Natural killer cell (primary cell): ENCODE measurements around the gene CACNB4. TPM values are rescaled to one million over a fixed set of nuclear protein-coding genes. Genes with fewer than 3 reads are reported as not detected.

Source experiments
- ATAC-seq, 3 donors: fragments of 150-1000 bp in 2 of 3; fragments of 200-7000 bp in 1 of 3; cut with Tn5 transposase; 1 replicate in 1 of 3; 2 replicates in 2 of 3; pipeline ENCODE4 v1.10.0; 2021; ENCODE audit warnings: mild to moderate bottlenecking in 2 of 3, moderate library complexity in 2 of 3
- DNase-seq, 2 donors: peaks; one replicate each; pipeline versions ENCODE4 v3.0.0 to v3.0.0-alpha.2; 2013 to 2021; ENCODE audit warnings: mixed read lengths in 1 of 2
- H3K27ac ChIP-seq: one replicate; pipeline ENCODE4 v1.5.1; 2013; ENCODE audit warnings: mild to moderate bottlenecking, low read length
- H3K27me3 ChIP-seq: one replicate; pipeline ENCODE4 v1.6.1; 2013; ENCODE audit warnings: low read length; ENCODE audit not compliant: control insufficient read depth, insufficient read depth
- H3K36me3 ChIP-seq: one replicate; pipeline ENCODE4 v1.6.1; 2013; ENCODE audit warnings: low read length; ENCODE audit not compliant: control insufficient read depth, insufficient read depth
- H3K4me1 ChIP-seq: one replicate; pipeline ENCODE4 v1.6.1; 2013; ENCODE audit warnings: low read length; ENCODE audit not compliant: control insufficient read depth, insufficient read depth
- H3K4me3 ChIP-seq: one replicate; pipeline ENCODE4 v1.5.1; 2013; ENCODE audit warnings: low read length
- H3K9me3 ChIP-seq: one replicate; pipeline ENCODE4 v1.6.1; 2013; ENCODE audit warnings: low read length; ENCODE audit not compliant: control insufficient read depth, insufficient read depth
- H3K27ac Mint-ChIP-seq, 2 donors: one replicate each; pipeline ENCODE4 v1.8.0; 2022; ENCODE audit warnings: mild to moderate bottlenecking in 2 of 2, mixed read lengths in 2 of 2, moderate library complexity in 1 of 2
- H3K27me3 Mint-ChIP-seq, 2 donors: one replicate each; pipeline ENCODE4 v1.8.0; 2022; ENCODE audit warnings: low read depth in 2 of 2, mixed read lengths in 2 of 2
- H3K36me3 Mint-ChIP-seq: one replicate; pipeline ENCODE4 v1.8.0; 2022; ENCODE audit warnings: mixed read lengths
- H3K4me1 Mint-ChIP-seq, 2 donors: one replicate each; pipeline ENCODE4 v1.8.0; 2022; ENCODE audit warnings: mixed read lengths in 2 of 2
- H3K4me3 Mint-ChIP-seq: one replicate; pipeline ENCODE4 v1.8.0; 2022; ENCODE audit warnings: mild to moderate bottlenecking, moderate library complexity, mixed read lengths
- H3K9me3 Mint-ChIP-seq, 2 donors: one replicate each; pipeline ENCODE4 v1.8.0; 2022; ENCODE audit warnings: mixed read lengths in 2 of 2
- CTCF ChIP-seq: fragments of 200-600 bp; IDR thresholded peaks from one replicate; pipeline ENCODE4 v1.8.0; 2022; ENCODE audit warnings: antibody characterized with exemption
- WGBS: methylation state at CpG from one replicate; pipeline ENCODE4 v1.1.7; 2013; ENCODE audit warnings: missing lambda C conversion rate; ENCODE audit not compliant: insufficient coverage; 5-methylcytosine and 5-hydroxymethylcytosine counted together
- intact Hi-C: fragments of 100-400 bp; cut with micrococcal nuclease; formaldehyde crosslinking; loops from one replicate; pipeline ENCODE4 v1.14.2; 2022
- total RNA-seq, 4 donors: library from RNA; stranded (reverse); fragments of 120-200 nt in 1 of 4; gene quantifications; one replicate each; pipeline versions ENCODE4 v1.2.3 to v1.2.4, GENCODE V29; 2013 to 2022

The CACNB4 gene
- total RNA-seq, 3 donors from 2014 or later (not counting 1 experiment from before 2014, with no cell fraction given) = 0.56 to 0.93 (median 0.73) TPM

- 87% methylated on average over 3 of the region's 3 CpGs for WGBS
Observed at GRCh38 chr2:152051436-152051835, 47.4 kb downstream of the CACNB4 start.

DNA sequence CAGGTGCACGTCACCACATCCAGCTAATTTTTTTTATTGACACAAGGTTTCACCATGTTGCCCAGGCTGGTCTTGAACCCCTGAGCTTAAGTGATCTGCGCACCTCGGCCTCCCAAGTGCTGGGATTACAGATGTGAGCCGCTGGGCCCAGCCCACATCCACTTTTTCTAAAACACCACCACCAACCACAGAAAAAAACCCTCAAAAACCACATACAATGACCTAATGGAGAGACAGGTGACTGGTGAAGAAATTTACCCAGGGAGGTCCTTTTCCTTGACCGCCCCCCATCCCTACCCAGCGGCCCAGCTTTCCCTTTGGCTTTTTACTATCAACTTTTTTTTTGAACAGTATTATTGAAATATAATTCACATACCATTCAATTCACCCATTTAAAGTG, 47.9 kb downstream of the CACNB4 start:
- Histone ChIP-seq H3K27ac (no peak overlapping the region), H3K4me1 (no peaks in the 10 kb centered on the region), H3K27me3 (no peaks in the 10 kb centered on the region), H3K36me3 (no peaks in the 10 kb centered on the region), H3K4me3 (no peak overlapping the region), H3K9me3 (no peaks in the 10 kb centered on the region)
- intact Hi-C loops = no loop called here
- peaks cover 0 to 5% of the 10 kb centered on the region in 2 donors for H3K4me1 Mint-ChIP-seq
- TF ChIP-seq CTCF = no peak
- no peak overlapping the region for H3K4me3 Mint-ChIP-seq
- 70% methylated on average over 6 of the region's 6 CpGs for WGBS
- H3K27me3 Mint-ChIP-seq = peaks cover 0 to 3% of the 10 kb centered on the region in 2 donors
- no peaks in the 10 kb centered on the region for H3K36me3 Mint-ChIP-seq
- DNase-seq (no peak), ATAC-seq (no peak)
- no peaks in the 10 kb centered on the region for H3K9me3 Mint-ChIP-seq
- no peak overlapping the region for H3K27ac Mint-ChIP-seq

More at GRCh38 chr2:152051436-152051835, 47.4 kb downstream of the CACNB4 start:
- no peak for DNase-seq
- intact Hi-C loops = no loop called here
- no peaks in the 10 kb centered on the region for H3K27me3 ChIP-seq
- ATAC-seq = no peak
- H3K27ac Mint-ChIP-seq = no peak overlapping the region
- H3K27me3 Mint-ChIP-seq = peaks cover 0 to 3% of the 10 kb centered on the region in 2 donors
- H3K9me3 Mint-ChIP-seq = no peaks in the 10 kb centered on the region
- no peak overlapping the region for H3K4me3 ChIP-seq
- no peak overlapping the region for H3K27ac ChIP-seq
- no peaks in the 10 kb centered on the region for H3K9me3 ChIP-seq
- H3K4me1 ChIP-seq = no peaks in the 10 kb centered on the region
- H3K36me3 Mint-ChIP-seq = no peaks in the 10 kb centered on the region
- peaks cover 0 to 2% of the 10 kb centered on the region in 2 donors for H3K4me1 Mint-ChIP-seq
- no peaks in the 10 kb centered on the region for H3K36me3 ChIP-seq
- no peak for TF ChIP-seq CTCF
- H3K4me3 Mint-ChIP-seq = no peak overlapping the region

DNA sequence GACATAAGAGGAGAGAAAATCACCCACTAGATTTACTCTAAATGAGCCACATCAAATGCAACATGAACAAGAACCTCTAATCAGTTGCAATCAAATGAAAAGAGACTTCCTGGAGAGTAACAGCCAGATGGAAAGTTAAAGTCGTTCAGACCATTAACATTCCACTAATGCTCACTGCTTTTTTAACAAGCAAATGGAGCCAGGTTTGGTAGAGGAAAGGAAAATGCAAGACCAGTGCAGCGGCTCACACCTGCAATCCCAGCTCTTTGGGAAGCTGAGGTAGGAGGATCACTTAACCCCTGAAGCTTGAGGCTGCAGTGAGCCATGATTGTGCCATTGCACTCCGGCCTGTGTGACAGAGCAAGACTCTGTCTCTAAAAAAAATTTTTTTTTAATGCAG, 48.5 kb downstream of the CACNB4 start:
- 64% methylated on average over 3 of the region's 3 CpGs for WGBS
- H3K4me1 ChIP-seq = no peaks in the 10 kb centered on the region

More for the DNA sequence above, 48.5 kb downstream of the CACNB4 start:
- no peak for TF ChIP-seq CTCF
- H3K27me3 ChIP-seq = no peaks in the 10 kb centered on the region
- peaks cover 0 to 5% of the 10 kb centered on the region in 2 donors for H3K4me1 Mint-ChIP-seq
- no peak overlapping the region for H3K4me3 Mint-ChIP-seq
- peaks cover 0 to 3% of the 10 kb centered on the region in 2 donors for H3K27me3 Mint-ChIP-seq
- no peak for ATAC-seq
- no peak overlapping the region for H3K27ac ChIP-seq
- DNase-seq = no peak
- no peaks in the 10 kb centered on the region for H3K9me3 Mint-ChIP-seq
- H3K36me3 ChIP-seq = no peaks in the 10 kb centered on the region
- H3K27ac Mint-ChIP-seq = no peak overlapping the region
- no peaks in the 10 kb centered on the region for H3K36me3 Mint-ChIP-seq
- H3K9me3 ChIP-seq = no peaks in the 10 kb centered on the region
- intact Hi-C loops = no loop called here
- H3K4me3 ChIP-seq = no peak overlapping the region
